GM23338 (cell line): ENCODE results near the gene C19orf47. TPM values are rescaled to one million over a fixed set of nuclear protein-coding genes. Genes with fewer than 3 reads are reported as not detected.

ENCODE experiments used
- ATAC-seq: fragments of 200-7000 bp; cut with Tn5 transposase; 3 replicates; pipeline ENCODE4 v1.9.1; 2020
- DNase-seq: peaks from one replicate; pipeline ENCODE4 v3.0.0-alpha.2; 2015; ENCODE audit warnings: low spot score
- H2AFZ ChIP-seq: fragments of 200-600 bp; sonication (generic); 2 replicates; pipeline ENCODE4 v1.8.0; 2016; ENCODE audit warnings: antibody characterized with exemption, mild to moderate bottlenecking, moderate library complexity
- H3F3A ChIP-seq: fragments of 200-600 bp; sonication (generic); replicated peaks from 2 replicates; pipeline ENCODE4 v1.8.0; 2017; ENCODE audit warnings: antibody characterized with exemption, mixed run types, low read depth
- H3K27ac ChIP-seq: fragments of 200-600 bp; sonication (generic); 2 replicates; pipeline ENCODE4 v1.6.1; 2016; ENCODE audit warnings: low read depth
- H3K27me3 ChIP-seq: fragments of 200-600 bp; sonication (generic); 2 replicates; pipeline ENCODE4 v1.8.0; 2016; ENCODE audit warnings: mild to moderate bottlenecking, mixed run types, moderate library complexity; ENCODE audit not compliant: insufficient read depth
- H3K36me3 ChIP-seq: fragments of 200-600 bp; sonication (generic); 2 replicates; pipeline ENCODE4 v1.8.0; 2016; ENCODE audit warnings: mild to moderate bottlenecking; ENCODE audit not compliant: insufficient read depth
- H3K4me1 ChIP-seq: fragments of 200-600 bp; sonication (generic); 2 replicates; pipeline ENCODE4 v1.8.0; 2016; ENCODE audit warnings: mild to moderate bottlenecking, moderate library complexity; ENCODE audit not compliant: insufficient read depth
- H3K4me2 ChIP-seq: fragments of 200-600 bp; sonication (generic); 2 replicates; pipeline ENCODE4 v1.7.1; 2017; ENCODE audit warnings: mixed run types
- H3K4me3 ChIP-seq: fragments of 200-600 bp; sonication (generic); 2 replicates; pipeline ENCODE4 v1.6.1; 2016; ENCODE audit warnings: mixed run types
- H3K79me2 ChIP-seq: fragments of 200-600 bp; sonication (generic); replicated peaks from 2 replicates; pipeline ENCODE4 v1.8.0; 2017; ENCODE audit warnings: mild to moderate bottlenecking; ENCODE audit not compliant: insufficient read depth
- H3K9me2 ChIP-seq: fragments of 200-600 bp; sonication (generic); 2 replicates; pipeline ENCODE4 v1.8.0; 2017; ENCODE audit not compliant: insufficient read depth
- H4K20me1 ChIP-seq: fragments of 200-600 bp; sonication (generic); replicated peaks from 2 replicates; pipeline ENCODE4 v1.8.0; 2017; ENCODE audit warnings: mild to moderate bottlenecking; ENCODE audit not compliant: insufficient read depth
- H3K27ac Mint-ChIP-seq: 2 replicates; pipeline ENCODE4 v1.8.0; 2020; ENCODE audit warnings: inconsistent platforms, mild to moderate bottlenecking, moderate library complexity, mixed read lengths
- H3K27me3 Mint-ChIP-seq: 3 replicates; pipeline ENCODE4 v1.8.0; 2022; ENCODE audit warnings: low read depth, mild to moderate bottlenecking, moderate library complexity, mixed read lengths, inconsistent platforms; ENCODE audit not compliant: insufficient read depth, poor library complexity
- H3K36me3 Mint-ChIP-seq: 3 replicates; pipeline ENCODE4 v1.8.0; 2021; ENCODE audit warnings: low read depth, mild to moderate bottlenecking, inconsistent platforms, moderate library complexity, mixed read lengths
- H3K4me1 Mint-ChIP-seq: 3 replicates; pipeline ENCODE4 v1.8.0; 2020; ENCODE audit warnings: mild to moderate bottlenecking, inconsistent platforms, mixed read lengths
- H3K4me3 Mint-ChIP-seq: 3 replicates; pipeline ENCODE4 v1.8.0; 2021; ENCODE audit warnings: moderate library complexity, mild to moderate bottlenecking, inconsistent platforms, mixed read lengths
- H3K9me3 Mint-ChIP-seq: 3 replicates; pipeline ENCODE4 v1.8.0; 2020; ENCODE audit warnings: moderate library complexity, mild to moderate bottlenecking, inconsistent platforms, mixed read lengths
- CREB1 ChIP-seq: fragments of 250-450 bp; sonication (Bioruptor Pico); IDR thresholded peaks from 2 replicates; pipeline ENCODE4 v1.5.0; 2020; ENCODE audit warnings: low read depth, mild to moderate bottlenecking, moderate library complexity
- ETS1 ChIP-seq: IDR thresholded peaks from 2 replicates; pipeline ENCODE4 v1.6.1; 2016; ENCODE audit warnings: antibody characterized with exemption
- POLR2AphosphoS5 ChIP-seq: IDR thresholded peaks from 2 replicates; pipeline ENCODE4 v1.6.1; 2016; ENCODE audit warnings: antibody characterized with exemption, low read depth
- REST ChIP-seq: IDR thresholded peaks from one replicate; pipeline ENCODE4 v1.6.1; 2018; ENCODE audit warnings: antibody characterized with exemption; ENCODE audit not compliant: unreplicated experiment
- ZNF114 ChIP-seq: fragments of 250-450 bp; sonication (Bioruptor Pico); IDR thresholded peaks from 2 replicates; pipeline ENCODE4 v1.5.0; 2020; ENCODE audit warnings: mild to moderate bottlenecking, moderate library complexity
- ZNF331 ChIP-seq: fragments of 250-450 bp; sonication (Bioruptor Pico); IDR thresholded peaks from 2 replicates; pipeline ENCODE4 v1.5.0; 2020; ENCODE audit warnings: low read depth, mild to moderate bottlenecking, moderate library complexity
- polyA plus RNA-seq: library from polyadenylated mRNA; unstranded; fragments of >200 nt; fragmentation: Nextera tagmentation; extraction: Ambion mirVana; gene quantifications from 2 replicates; pipeline ENCODE4 v1.2.1, GENCODE V29; 2016
- total RNA-seq: library from RNA; depleted of rRNA; stranded (reverse); fragments of >200 nt; shearing (Covaris generic); gene quantifications from 2 replicates; pipeline ENCODE4 v1.2.3, GENCODE V29; 2014
- TF ChIP-seq, protein P1 (sequence below), 2 experiments: fragments of 200-600 bp in 1 of 2; sonication (generic) in 1 of 2; conservative IDR thresholded peaks; 2 replicates each; pipeline versions ENCODE4 v1.5.1 to v1.6.1; 2016 to 2017; ENCODE audit warnings: antibody characterized with exemption in 2 of 2, low read depth in 2 of 2, mild to moderate bottlenecking in 2 of 2, moderate library complexity in 1 of 2

C19orf47 gene
- total and polyA plus RNA-seq, 2 experiments from 2014 or later: 13.1 to 26.6 TPM

GRCh38 chr19:40331052-40331451 lies 17.1 kb downstream of the C19orf47 start:
- H3K27ac ChIP-seq: no peak overlapping the region
- no peak for ATAC-seq

More at GRCh38 chr19:40331052-40331451, 17.1 kb downstream of the C19orf47 start:
- Mint-ChIP-seq H3K27me3 (peaks cover 6% of the 10 kb centered on the region), H3K4me1 (peaks cover 5% of the 10 kb centered on the region; the same call in 1 of the 3 replicates), H3K27ac (no peak overlapping the region; the same call in 1 of the 2 replicates), H3K4me3 (no peak overlapping the region), H3K36me3 (peaks cover 51% of the 10 kb centered on the region), H3K9me3 (no peaks in the 10 kb centered on the region)
- no peak for DNase-seq
- H3F3A ChIP-seq: 0 out of 2 replicates have a peak, but pooled peaks cover 3% of the 10 kb centered on the region
- no peaks in the 10 kb centered on the region; the same call in 1 of the 2 replicates for H4K20me1 ChIP-seq
- H3K4me2 ChIP-seq: no peak overlapping the region
- no peaks in the 10 kb centered on the region for H3K9me2 ChIP-seq
- no peak overlapping the region for H3K4me3 ChIP-seq
- H3K4me1 ChIP-seq: no peaks in the 10 kb centered on the region
- TF ChIP-seq ZNF114 (CRISPR knock-in tag): no peak
- no peak for TF ChIP-seq CREB1 (CRISPR knock-in tag)
- TF ChIP-seq, protein P1, sequence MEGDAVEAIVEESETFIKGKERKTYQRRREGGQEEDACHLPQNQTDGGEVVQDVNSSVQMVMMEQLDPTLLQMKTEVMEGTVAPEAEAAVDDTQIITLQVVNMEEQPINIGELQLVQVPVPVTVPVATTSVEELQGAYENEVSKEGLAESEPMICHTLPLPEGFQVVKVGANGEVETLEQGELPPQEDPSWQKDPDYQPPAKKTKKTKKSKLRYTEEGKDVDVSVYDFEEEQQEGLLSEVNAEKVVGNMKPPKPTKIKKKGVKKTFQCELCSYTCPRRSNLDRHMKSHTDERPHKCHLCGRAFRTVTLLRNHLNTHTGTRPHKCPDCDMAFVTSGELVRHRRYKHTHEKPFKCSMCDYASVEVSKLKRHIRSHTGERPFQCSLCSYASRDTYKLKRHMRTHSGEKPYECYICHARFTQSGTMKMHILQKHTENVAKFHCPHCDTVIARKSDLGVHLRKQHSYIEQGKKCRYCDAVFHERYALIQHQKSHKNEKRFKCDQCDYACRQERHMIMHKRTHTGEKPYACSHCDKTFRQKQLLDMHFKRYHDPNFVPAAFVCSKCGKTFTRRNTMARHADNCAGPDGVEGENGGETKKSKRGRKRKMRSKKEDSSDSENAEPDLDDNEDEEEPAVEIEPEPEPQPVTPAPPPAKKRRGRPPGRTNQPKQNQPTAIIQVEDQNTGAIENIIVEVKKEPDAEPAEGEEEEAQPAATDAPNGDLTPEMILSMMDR (conservative IDR thresholded peaks at IDR 0.05; ENCODE audit: low read depth in 2 of 2): no peak
- TF ChIP-seq POLR2AphosphoS5: no peak
- TF ChIP-seq REST: no peak
- no peak for TF ChIP-seq ZNF331 (CRISPR knock-in tag)
- TF ChIP-seq ETS1: no peak
- no peaks in the 10 kb centered on the region; the same call in 1 of the 2 replicates for H3K36me3 ChIP-seq
- H3K79me2 ChIP-seq: no peaks in the 10 kb centered on the region
- H3K27me3 ChIP-seq: no peaks in the 10 kb centered on the region
- H2AFZ ChIP-seq: no peak overlapping the region
